GM19395 (cell line): ENCODE results near the gene LENG9.

ENCODE experiments used
- ATAC-seq: cut with Tn5 transposase; IDR thresholded peaks from one replicate; pipeline ENCODE4 v1.9.1; 2021; ENCODE audit warnings: mild to moderate bottlenecking, moderate library complexity; ENCODE audit not compliant: unreplicated experiment

LENG9 gene

GRCh38 chr19:54422136-54422535, 41.4 kb downstream of the LENG9 start:
- no peak for ATAC-seq

GRCh38 chr19:54421521-54421920, 42.1 kb downstream of the LENG9 start:
- no peak for ATAC-seq

GRCh38 chr19:54421169-54421516, 42.4 kb downstream of the LENG9 start:
- ATAC-seq = no peak

DNA sequence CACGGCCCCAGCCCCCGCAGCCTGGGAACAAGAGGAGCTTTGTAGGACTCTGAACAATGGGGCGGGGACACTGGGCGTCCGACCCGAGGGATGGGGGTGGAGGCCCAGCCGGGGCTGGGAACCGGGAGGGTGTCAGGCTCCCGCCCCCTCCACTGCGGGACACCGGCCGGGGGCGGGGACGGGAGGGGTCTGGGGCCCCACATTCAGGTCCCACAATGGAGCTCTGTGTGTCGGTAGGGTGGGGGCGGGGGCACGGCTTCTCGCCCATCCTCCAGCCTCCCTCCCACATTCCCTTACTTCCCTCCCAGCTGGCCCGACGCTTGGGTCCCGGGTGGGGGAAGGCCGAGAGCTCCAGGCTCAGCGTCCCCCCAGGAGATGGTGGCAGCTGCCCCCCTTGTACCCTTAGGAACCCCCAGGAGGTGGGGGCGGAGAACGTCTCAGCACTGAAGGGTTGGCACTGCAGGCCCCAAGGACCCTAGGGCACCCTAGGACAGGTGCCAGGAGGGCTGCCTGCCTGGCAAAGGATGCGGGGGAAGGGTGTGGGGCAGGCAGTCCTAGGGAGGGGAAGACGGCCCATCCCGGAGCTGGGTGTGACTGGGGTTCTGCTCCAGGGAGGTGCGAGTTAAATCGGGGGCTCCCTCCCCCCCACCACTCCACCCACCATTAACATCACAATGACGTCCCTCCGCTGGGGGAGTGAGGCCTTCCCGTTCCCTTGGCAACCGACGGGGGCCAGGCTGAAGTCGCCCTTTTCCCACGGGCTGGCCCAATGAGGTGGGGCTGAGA, 43.0 kb downstream of the LENG9 start:
- no peak for ATAC-seq

- ATAC-seq = no peak
Measured at GRCh38 chr19:54420068-54420382, 43.6 kb downstream of the LENG9 start.

GRCh38 chr19:54418930-54419800, 44.4 kb downstream of the LENG9 start:
- ATAC-seq = no peak

- ATAC-seq = no peak
Measured at GRCh38 chr19:54418030-54418929, 45.3 kb downstream of the LENG9 start.

DNA sequence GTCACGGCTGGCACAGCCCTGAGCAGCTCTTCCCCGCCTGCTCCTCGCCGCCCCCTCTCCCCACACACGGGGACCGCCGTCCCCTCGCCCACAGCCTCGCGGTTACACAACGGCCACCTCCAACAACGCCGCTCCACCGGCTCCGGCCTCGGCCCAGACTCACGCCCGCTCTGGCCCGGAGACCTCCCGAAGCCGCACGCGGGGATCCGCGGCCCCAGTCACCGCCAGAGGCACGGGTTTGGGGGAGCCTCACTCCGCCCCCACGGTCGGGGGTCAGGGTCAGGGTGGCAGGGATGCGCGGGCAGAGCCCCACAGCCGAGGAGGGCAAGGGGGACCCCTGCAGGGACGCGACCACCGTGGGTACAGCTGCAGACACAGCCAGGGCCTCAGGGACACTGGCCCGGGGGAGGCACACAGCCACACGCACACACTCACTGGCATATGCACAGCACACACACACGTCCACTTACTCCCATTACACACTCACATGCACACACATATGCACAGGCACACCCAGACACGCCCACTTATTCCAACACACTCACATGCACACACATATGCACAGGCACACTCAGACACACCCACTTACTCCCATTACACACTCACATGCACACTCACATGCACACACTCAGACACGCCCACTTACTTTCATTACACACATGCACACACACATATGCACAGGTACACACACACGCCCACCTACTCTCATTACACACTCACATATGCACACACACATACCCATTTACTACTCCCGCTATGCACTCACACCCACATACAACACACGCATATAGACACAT, 46.7 kb downstream of the LENG9 start:
- ATAC-seq = no peak

DNA sequence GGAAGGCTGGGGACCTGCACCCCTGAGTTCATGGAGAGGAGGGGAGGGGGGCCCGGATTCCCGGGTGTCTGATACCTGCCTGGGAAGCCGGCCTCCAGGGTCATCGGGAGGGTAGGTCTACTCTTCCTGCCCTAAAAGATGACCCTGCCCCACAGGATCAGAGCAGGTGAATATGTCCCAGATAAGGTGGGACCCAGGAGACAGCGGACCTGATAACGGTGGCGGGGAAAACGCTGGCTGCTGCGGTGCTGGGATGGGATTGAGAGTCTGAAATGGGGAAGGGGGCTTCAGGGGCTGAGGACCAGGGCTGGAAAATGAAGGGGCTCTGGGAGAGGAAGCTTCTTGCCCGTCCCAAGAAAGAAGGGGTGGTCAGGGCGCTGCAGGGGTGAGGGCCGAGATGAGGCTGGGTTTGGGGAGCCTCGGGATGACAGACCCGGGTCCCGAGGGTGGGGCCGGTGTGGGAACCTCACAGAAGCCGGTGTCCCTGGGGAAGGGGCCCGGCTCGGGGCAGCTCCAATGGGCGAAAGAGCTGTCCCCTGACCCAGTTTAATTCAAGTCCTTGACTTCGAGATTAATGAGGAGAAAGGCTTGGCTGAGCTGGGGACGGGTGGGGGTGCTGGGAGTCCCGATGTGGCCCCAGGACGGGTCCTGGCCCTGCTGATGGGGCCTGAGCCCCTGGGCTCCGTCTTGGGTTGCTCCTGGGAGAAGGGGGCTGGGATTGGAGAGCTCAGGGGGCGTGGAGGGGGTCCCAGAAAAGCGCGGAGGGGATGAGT, 47.5 kb downstream of the LENG9 start:
- no peak for ATAC-seq

GRCh38 chr19:54415208-54415900, 48.2 kb downstream of the LENG9 start, which contains the start of gene TTYH1:
Gene TTYH1 (plus strand): TSS chr19:54415464. CDS start chr19:54415553, 89 bp downstream.
- ATAC-seq = no peak

DNA sequence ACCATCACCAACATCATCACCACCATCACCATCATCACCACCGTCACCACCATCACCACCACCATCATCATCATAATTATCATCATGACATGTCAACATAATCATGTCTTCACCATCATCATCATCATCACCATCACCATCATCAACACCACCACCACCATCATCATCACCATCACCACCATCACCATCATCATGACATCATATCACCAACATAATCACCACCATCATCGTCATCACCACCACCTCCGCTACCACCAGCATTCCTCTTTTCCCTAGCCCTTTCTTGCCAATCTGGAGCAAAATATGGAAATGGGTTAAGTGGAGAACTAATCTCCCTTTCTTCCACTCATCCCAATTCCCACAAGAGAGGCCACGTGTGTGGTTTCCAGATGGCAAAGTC, 49.4 kb downstream of the LENG9 start:
- ATAC-seq = no peak

- no peak for ATAC-seq
Measured at GRCh38 chr19:54412877-54413276, 50.7 kb downstream of the LENG9 start.
